ENCODE data around the gene XYLT1. TPM values are rescaled to one million over a fixed set of nuclear protein-coding genes. Genes with fewer than 3 reads are reported as not detected.

XYLT1 gene
- total RNA-seq, 1 experiment from 2014 or later: 25.0 TPM

DNA sequence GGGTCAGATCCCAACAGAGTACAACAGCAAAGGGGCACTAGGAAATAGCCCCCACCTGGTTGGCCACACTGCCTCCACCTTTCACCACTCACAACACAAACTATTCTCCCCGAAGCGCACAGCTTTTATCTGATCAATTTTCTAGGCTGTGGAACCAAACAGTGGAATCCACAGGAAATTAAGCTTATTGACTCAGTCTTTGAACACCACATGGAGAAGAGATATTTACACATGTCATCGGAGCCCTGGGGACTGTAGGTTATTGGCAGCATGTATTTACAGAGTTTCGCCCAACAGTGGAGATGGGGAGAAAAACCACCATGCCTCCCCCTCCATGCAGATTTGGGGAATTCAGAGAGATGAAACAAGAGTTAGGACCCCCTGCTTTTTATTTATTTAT, 154.8 kb downstream of the XYLT1 start:
- Mint-ChIP-seq H3K27ac (no peak overlapping the region), H3K27me3 (ENCODE audit: low read depth) (no peaks in the 10 kb centered on the region), H3K36me3 (no peaks in the 10 kb centered on the region), H3K4me1 (peaks cover 43% of the 10 kb centered on the region), H3K4me3 (no peak overlapping the region), H3K9me3 (peaks cover 7% of the 10 kb centered on the region)
- ChIA-PET CTCF (interaction anchor here (0.5 kb wide), 1 partner anchor 454 kb away, joined by 3 read pairs; no protein-coding TSS in a partner anchor), POLR2A (interaction anchor here (0.5 kb wide), 1 partner anchor 101 kb away, joined by 6 read pairs; no protein-coding TSS in a partner anchor)
- DNase-seq (ENCODE audit: low spot score) (no peak), ATAC-seq (no peak)
- no peak for TF ChIP-seq NR1H2 (CRISPR knock-in tag; IDR thresholded peaks at IDR 0.05)
- no peak for TF ChIP-seq ZNF423 (CRISPR knock-in tag; IDR thresholded peaks at IDR 0.05)
- TF ChIP-seq, protein P1, sequence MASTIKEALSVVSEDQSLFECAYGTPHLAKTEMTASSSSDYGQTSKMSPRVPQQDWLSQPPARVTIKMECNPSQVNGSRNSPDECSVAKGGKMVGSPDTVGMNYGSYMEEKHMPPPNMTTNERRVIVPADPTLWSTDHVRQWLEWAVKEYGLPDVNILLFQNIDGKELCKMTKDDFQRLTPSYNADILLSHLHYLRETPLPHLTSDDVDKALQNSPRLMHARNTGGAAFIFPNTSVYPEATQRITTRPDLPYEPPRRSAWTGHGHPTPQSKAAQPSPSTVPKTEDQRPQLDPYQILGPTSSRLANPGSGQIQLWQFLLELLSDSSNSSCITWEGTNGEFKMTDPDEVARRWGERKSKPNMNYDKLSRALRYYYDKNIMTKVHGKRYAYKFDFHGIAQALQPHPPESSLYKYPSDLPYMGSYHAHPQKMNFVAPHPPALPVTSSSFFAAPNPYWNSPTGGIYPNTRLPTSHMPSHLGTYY (CRISPR knock-in tag; IDR thresholded peaks at IDR 0.05): no peak
- no peak for TF ChIP-seq GRHL2 (CRISPR knock-in tag; IDR thresholded peaks at IDR 0.05; ENCODE audit: insufficient replicate concordance, severe bottlenecking)
- TF ChIP-seq, protein P2, sequence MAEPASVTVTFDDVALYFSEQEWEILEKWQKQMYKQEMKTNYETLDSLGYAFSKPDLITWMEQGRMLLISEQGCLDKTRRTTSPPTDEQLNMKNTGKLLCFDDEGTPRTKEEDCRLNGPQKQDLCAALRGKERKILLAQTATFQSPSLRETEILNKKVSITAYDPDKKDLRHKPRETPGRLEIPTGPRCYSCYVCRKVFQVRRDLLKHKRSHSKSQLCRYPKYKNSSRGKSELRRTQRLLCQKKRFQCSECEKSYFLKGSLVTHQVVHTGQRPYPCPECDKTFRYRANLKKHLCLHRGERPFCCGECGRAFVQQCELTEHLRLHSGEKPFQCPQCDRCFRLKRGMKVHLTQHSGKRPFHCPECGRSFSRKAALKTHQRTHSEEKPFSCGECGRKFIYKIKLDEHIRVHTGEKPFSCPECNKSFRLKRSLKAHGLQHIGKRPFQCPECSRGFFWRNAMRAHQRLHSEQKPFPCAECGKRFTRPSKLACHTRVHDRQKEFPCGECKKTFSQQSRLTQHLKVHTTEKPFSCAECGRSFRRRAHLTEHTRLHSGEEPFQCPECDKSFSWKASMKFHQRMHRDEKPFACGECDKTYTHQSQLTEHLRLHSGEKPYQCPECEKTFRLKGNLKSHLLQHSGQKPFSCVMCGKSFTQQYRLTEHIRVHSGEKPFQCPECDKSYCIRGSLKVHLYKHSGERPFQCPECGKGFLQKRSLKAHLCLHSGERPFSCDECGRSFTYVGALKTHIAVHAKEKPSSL (CRISPR knock-in tag; conservative IDR thresholded peaks at IDR 0.05): no peak
- TF ChIP-seq, protein P3, sequence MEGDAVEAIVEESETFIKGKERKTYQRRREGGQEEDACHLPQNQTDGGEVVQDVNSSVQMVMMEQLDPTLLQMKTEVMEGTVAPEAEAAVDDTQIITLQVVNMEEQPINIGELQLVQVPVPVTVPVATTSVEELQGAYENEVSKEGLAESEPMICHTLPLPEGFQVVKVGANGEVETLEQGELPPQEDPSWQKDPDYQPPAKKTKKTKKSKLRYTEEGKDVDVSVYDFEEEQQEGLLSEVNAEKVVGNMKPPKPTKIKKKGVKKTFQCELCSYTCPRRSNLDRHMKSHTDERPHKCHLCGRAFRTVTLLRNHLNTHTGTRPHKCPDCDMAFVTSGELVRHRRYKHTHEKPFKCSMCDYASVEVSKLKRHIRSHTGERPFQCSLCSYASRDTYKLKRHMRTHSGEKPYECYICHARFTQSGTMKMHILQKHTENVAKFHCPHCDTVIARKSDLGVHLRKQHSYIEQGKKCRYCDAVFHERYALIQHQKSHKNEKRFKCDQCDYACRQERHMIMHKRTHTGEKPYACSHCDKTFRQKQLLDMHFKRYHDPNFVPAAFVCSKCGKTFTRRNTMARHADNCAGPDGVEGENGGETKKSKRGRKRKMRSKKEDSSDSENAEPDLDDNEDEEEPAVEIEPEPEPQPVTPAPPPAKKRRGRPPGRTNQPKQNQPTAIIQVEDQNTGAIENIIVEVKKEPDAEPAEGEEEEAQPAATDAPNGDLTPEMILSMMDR (IDR thresholded peaks at IDR 0.05): no peak
- no peak for TF ChIP-seq NFYB (CRISPR knock-in tag; conservative IDR thresholded peaks at IDR 0.05; ENCODE audit: low read depth)
- TF ChIP-seq, protein P4, sequence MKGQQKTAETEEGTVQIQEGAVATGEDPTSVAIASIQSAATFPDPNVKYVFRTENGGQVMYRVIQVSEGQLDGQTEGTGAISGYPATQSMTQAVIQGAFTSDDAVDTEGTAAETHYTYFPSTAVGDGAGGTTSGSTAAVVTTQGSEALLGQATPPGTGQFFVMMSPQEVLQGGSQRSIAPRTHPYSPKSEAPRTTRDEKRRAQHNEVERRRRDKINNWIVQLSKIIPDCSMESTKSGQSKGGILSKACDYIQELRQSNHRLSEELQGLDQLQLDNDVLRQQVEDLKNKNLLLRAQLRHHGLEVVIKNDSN (CRISPR knock-in tag; IDR thresholded peaks at IDR 0.05): no peak
- no peak for TF ChIP-seq ATF1 (CRISPR knock-in tag; IDR thresholded peaks at IDR 0.05)
- no peak for TF ChIP-seq HMGA2 (CRISPR knock-in tag; IDR thresholded peaks at IDR 0.05)
- TF ChIP-seq TCF7 (CRISPR knock-in tag; IDR thresholded peaks at IDR 0.05; ENCODE audit: low read depth): no peak

DNA sequence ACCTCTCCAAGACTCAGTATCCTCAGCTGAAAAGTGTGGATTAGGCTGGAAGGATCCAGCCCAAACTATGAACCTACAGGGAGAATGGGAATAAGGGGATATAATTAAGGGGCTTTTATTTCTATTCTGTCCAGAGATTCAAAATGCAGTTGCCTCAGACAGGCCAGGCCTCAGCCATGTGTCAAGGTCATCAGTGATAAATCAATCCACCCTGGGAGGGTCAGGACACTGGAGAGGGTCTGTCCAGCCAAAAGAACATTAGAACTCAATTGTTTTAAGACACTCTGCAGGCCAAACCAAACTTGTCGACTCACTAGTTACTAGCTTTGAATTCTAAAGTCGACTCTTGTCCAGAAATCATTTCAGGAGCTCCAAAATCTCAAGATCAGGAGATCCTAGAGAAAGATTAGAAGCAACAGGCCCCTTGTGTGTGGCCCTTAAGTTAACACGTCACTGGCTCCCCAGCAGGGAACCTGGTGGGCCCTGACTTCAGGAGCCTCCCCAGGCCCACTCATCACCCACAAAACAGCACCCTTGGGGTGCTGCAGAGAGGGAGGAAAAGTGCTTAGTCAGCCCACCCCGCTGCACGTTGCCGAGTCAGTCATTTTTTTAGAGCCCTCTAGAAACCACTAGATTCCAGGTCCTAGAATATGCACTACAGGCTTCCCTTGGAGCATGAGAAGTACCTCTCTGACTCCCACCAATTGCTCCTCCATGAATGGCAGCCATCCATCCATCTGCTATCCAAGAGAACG, 156.8 kb downstream of the XYLT1 start:
- ATAC-seq: no peak
- H3K27me3 Mint-ChIP-seq (ENCODE audit: low read depth): no peaks in the 10 kb centered on the region
- H3K4me1 Mint-ChIP-seq: peaks cover 44% of the 10 kb centered on the region
- CTCF ChIA-PET: no interaction called here
- no peak overlapping the region for H3K4me3 Mint-ChIP-seq
- H3K9me3 Mint-ChIP-seq: peaks cover 7% of the 10 kb centered on the region
- TF ChIP-seq CREB1 (CRISPR knock-in tag; IDR thresholded peaks at IDR 0.05) (no peak), CREM (CRISPR knock-in tag; IDR thresholded peaks at IDR 0.05) (no peak), ZNF423 (CRISPR knock-in tag; IDR thresholded peaks at IDR 0.05) (no peak), ZNF263 (CRISPR knock-in tag; IDR thresholded peaks at IDR 0.05; ENCODE audit: low read depth) (no peak), RELA (CRISPR knock-in tag; IDR thresholded peaks at IDR 0.05; ENCODE audit: borderline replicate concordance) (no peak)
- peak overlapping the region; percentile 15; the same call in 1 of the 2 replicates for H3K27ac Mint-ChIP-seq
- H3K36me3 Mint-ChIP-seq: no peaks in the 10 kb centered on the region
- POLR2A ChIA-PET: no interaction called here
- no peak for DNase-seq (ENCODE audit: low spot score)

DNA sequence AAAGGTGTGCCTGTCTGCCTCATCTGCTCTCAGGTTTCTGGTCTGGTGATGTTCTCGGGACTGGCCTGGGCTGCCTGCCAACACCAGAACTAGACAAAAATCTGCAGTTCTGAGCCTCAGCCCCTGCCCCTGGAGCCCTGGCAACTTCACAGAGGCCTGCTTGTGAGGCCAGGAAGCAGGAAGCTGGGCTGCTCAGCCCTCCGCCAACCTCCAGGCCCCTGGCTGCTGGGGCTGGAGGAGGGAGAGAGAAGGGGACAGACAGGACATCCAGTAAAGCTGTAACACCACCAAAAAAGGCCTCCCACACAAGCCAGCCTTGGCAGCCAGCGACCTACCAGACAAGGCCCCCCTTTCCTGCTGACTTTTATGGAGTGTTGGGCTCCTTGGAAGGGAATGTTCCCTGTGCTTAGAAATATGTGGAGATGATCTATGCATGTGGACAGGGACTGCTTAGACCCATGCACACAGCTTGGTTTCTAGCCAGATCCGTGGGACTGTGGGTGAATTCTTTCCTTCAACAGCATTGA, 157.6 kb downstream of the XYLT1 start:
- DNase-seq (ENCODE audit: low spot score): no peak
- no peaks in the 10 kb centered on the region for H3K27me3 Mint-ChIP-seq (ENCODE audit: low read depth)
- TF ChIP-seq RORB (CRISPR knock-in tag; IDR thresholded peaks at IDR 0.05) (no peak), ZNF232 (CRISPR knock-in tag; IDR thresholded peaks at IDR 0.05) (no peak), IRF2 (CRISPR knock-in tag; IDR thresholded peaks at IDR 0.05; ENCODE audit: borderline replicate concordance, low read depth) (no peak), OVOL2 (CRISPR knock-in tag; IDR thresholded peaks at IDR 0.05; ENCODE audit: borderline replicate concordance) (no peak)
- no peak overlapping the region for H3K4me3 Mint-ChIP-seq
- no peak overlapping the region for H3K27ac Mint-ChIP-seq
- peaks cover 7% of the 10 kb centered on the region for H3K9me3 Mint-ChIP-seq
- ATAC-seq: no peak
- ChIA-PET CTCF (no interaction called here), POLR2A (no interaction called here)
- H3K36me3 Mint-ChIP-seq: no peaks in the 10 kb centered on the region
- H3K4me1 Mint-ChIP-seq: peaks cover 44% of the 10 kb centered on the region
